H9 (cell line): ENCODE measurements around the gene ANKRD40. TPM values are rescaled to one million over a fixed set of nuclear protein-coding genes. Genes with fewer than 3 reads are reported as not detected.

Experiments
- DNase-seq: peaks from one replicate; pipeline ENCODE4 v3.0.0-alpha.2; 2017
- H2AFZ ChIP-seq: one replicate; pipeline ENCODE4 v1.6.1; 2013; ENCODE audit warnings: mild to moderate bottlenecking, low read length, control low read depth, moderate library complexity
- H2AK5ac ChIP-seq: 2 replicates; pipeline ENCODE4 v1.6.1; 2013; ENCODE audit warnings: low read length, control low read depth, mixed read lengths; ENCODE audit not compliant: insufficient read length
- H2BK120ac ChIP-seq: one replicate; pipeline ENCODE4 v1.6.1; 2013; ENCODE audit warnings: low read depth, mild to moderate bottlenecking, low read length, control low read depth, inconsistent platforms; ENCODE audit not compliant: poor library complexity, severe bottlenecking
- H2BK12ac ChIP-seq: 2 replicates; pipeline ENCODE4 v1.6.1; 2013; ENCODE audit warnings: low read length, control low read depth, mixed read lengths, low read depth; ENCODE audit not compliant: insufficient read length
- H2BK15ac ChIP-seq: 2 replicates; pipeline ENCODE4 v1.6.1; 2013; ENCODE audit warnings: low read depth, low read length, control low read depth
- H2BK20ac ChIP-seq: one replicate; pipeline ENCODE4 v1.6.1; 2013; ENCODE audit warnings: low read depth, mild to moderate bottlenecking, low read length, control low read depth, inconsistent platforms; ENCODE audit not compliant: poor library complexity, severe bottlenecking
- H2BK5ac ChIP-seq: 2 replicates; pipeline ENCODE4 v1.6.1; 2013; ENCODE audit warnings: low read length, control low read depth, mixed read lengths; ENCODE audit not compliant: insufficient read length
- H3K14ac ChIP-seq: 2 replicates; pipeline ENCODE4 v1.6.1; 2013; ENCODE audit warnings: low read length, control low read depth; ENCODE audit not compliant: insufficient read depth
- H3K18ac ChIP-seq: 2 replicates; pipeline ENCODE4 v1.6.1; 2013; ENCODE audit warnings: low read depth, mild to moderate bottlenecking, mixed read lengths, low read length, control low read depth; ENCODE audit not compliant: insufficient read length
- H3K23ac ChIP-seq: 2 replicates; pipeline ENCODE4 v1.6.1; 2013; ENCODE audit warnings: low read length, control low read depth, mixed read lengths, low read depth; ENCODE audit not compliant: insufficient read length
- H3K23me2 ChIP-seq: 2 replicates; pipeline ENCODE4 v1.6.1; 2013; ENCODE audit warnings: low read depth, mild to moderate bottlenecking, mixed read lengths, low read length, control low read depth; ENCODE audit not compliant: insufficient read length, poor library complexity, severe bottlenecking
- H3K27ac ChIP-seq: 2 replicates; pipeline ENCODE4 v1.5.1; 2013; ENCODE audit warnings: low read length, control low read depth, mixed read lengths, low read depth; ENCODE audit not compliant: insufficient read length
- H3K27me3 ChIP-seq: 2 replicates; pipeline ENCODE4 v1.6.1; 2013; ENCODE audit warnings: low read length, control low read depth, inconsistent platforms; ENCODE audit not compliant: insufficient read depth
- H3K4ac ChIP-seq: 2 replicates; pipeline ENCODE4 v1.6.1; 2013; ENCODE audit warnings: low read depth, mild to moderate bottlenecking, control low read depth, inconsistent platforms, low read length, moderate library complexity
- H3K4me1 ChIP-seq: 2 replicates; pipeline ENCODE4 v1.6.1; 2013; ENCODE audit warnings: low read length, control low read depth, inconsistent platforms; ENCODE audit not compliant: insufficient read depth
- H3K4me2 ChIP-seq: 2 replicates; pipeline ENCODE4 v1.6.1; 2013; ENCODE audit warnings: low read length, control low read depth, mixed read lengths; ENCODE audit not compliant: insufficient read length, insufficient read depth
- H3K56ac ChIP-seq: 2 replicates; pipeline ENCODE4 v1.6.1; 2013; ENCODE audit warnings: low read depth, mild to moderate bottlenecking, mixed read lengths, low read length, control low read depth; ENCODE audit not compliant: insufficient read length
- H3K79me1 ChIP-seq: 2 replicates; pipeline ENCODE4 v1.6.1; 2013; ENCODE audit warnings: low read depth, mild to moderate bottlenecking, moderate library complexity, low read length, control low read depth, inconsistent platforms; ENCODE audit not compliant: insufficient read depth, poor library complexity, severe bottlenecking
- H3K79me2 ChIP-seq: 2 replicates; pipeline ENCODE4 v1.6.1; 2013; ENCODE audit warnings: low read length, control low read depth, inconsistent platforms; ENCODE audit not compliant: insufficient read depth
- H3K9ac ChIP-seq: 2 replicates; pipeline ENCODE4 v1.6.1; 2013; ENCODE audit warnings: low read length, control low read depth, mixed read lengths; ENCODE audit not compliant: insufficient read length; ENCODE audit errors: extremely low read depth
- H3K9me3 ChIP-seq: one replicate; pipeline ENCODE4 v1.6.1; 2013; ENCODE audit warnings: low read depth, low read length, inconsistent platforms; ENCODE audit not compliant: control insufficient read depth
- H3T11ph ChIP-seq: one replicate; pipeline ENCODE4 v1.6.1; 2013; ENCODE audit warnings: mild to moderate bottlenecking, low read length, control low read depth, inconsistent platforms
- H4K20me1 ChIP-seq: one replicate; pipeline ENCODE4 v1.6.1; 2013; ENCODE audit not compliant: control insufficient read depth, insufficient read length, insufficient read depth
- H4K5ac ChIP-seq: 2 replicates; pipeline ENCODE4 v1.6.1; 2013; ENCODE audit warnings: low read depth, mild to moderate bottlenecking, mixed read lengths, low read length, control low read depth; ENCODE audit not compliant: insufficient read length
- H4K8ac ChIP-seq: replicated peaks from 2 replicates; pipeline ENCODE4 v1.6.1; 2013; ENCODE audit warnings: low read length, control low read depth, mixed read lengths, low read depth; ENCODE audit not compliant: insufficient read length
- H4K91ac ChIP-seq: 2 replicates; pipeline ENCODE4 v1.6.1; 2013; ENCODE audit warnings: low read depth, mild to moderate bottlenecking, moderate library complexity, mixed read lengths, low read length, control low read depth; ENCODE audit not compliant: insufficient read length
- H3K27ac Mint-ChIP-seq, 3 experiments: 2 replicates in 2 of 3; 3 replicates in 1 of 3; pipeline ENCODE4 v1.8.0; 2020 to 2021; ENCODE audit warnings: mixed read lengths in 3 of 3, mild to moderate bottlenecking in 1 of 3, moderate library complexity in 1 of 3
- H3K27me3 Mint-ChIP-seq: 2 replicates; pipeline ENCODE4 v1.8.0; 2021; ENCODE audit warnings: low read depth, mild to moderate bottlenecking, moderate library complexity, mixed read lengths
- H3K36me3 Mint-ChIP-seq, 3 experiments: 2 replicates in 2 of 3; 3 replicates in 1 of 3; pipeline ENCODE4 v1.8.0; 2020 to 2021; ENCODE audit warnings: low read depth in 3 of 3, mixed read lengths in 3 of 3; ENCODE audit not compliant: insufficient read depth in 1 of 3
- H3K4me1 Mint-ChIP-seq, 2 experiments: 2 replicates each; pipeline ENCODE4 v1.8.0; 2020; ENCODE audit warnings: mixed read lengths in 2 of 2
- H3K4me3 Mint-ChIP-seq, 2 experiments: 2 replicates in 1 of 2; 3 replicates in 1 of 2; pipeline ENCODE4 v1.8.0; 2020 to 2021; ENCODE audit warnings: mild to moderate bottlenecking in 2 of 2, mixed read lengths in 2 of 2, moderate library complexity in 1 of 2
- H3K9me3 Mint-ChIP-seq, 2 experiments: 2 replicates in 1 of 2; 3 replicates in 1 of 2; pipeline ENCODE4 v1.8.0; 2020; ENCODE audit warnings: mild to moderate bottlenecking in 2 of 2, mixed read lengths in 2 of 2, moderate library complexity in 1 of 2
- WGBS: extraction: QIAGEN DNeasy Blood & Tissue Kit; methylation state at CpG from one replicate; pipeline ENCODE4 v1.1.7; 2013; ENCODE audit warnings: missing lambda C conversion rate, low lambda C conversion rate, mixed read lengths; ENCODE audit not compliant: insufficient read length; ENCODE audit errors: extremely low coverage; 5-methylcytosine and 5-hydroxymethylcytosine counted together
- total RNA-seq: library from RNA; stranded (reverse); gene quantifications from 2 replicates; pipeline ENCODE4 v1.2.1, GENCODE V29; 2021
- TF ChIP-seq, protein P1 (sequence below): fragments of 200-600 bp; sonication (generic); conservative IDR thresholded peaks from 3 replicates; pipeline ENCODE4 v1.8.0; 2021; ENCODE audit warnings: antibody characterized with exemption, mild to moderate bottlenecking

Gene ANKRD40
- total RNA-seq, 1 experiment from 2014 or later: 54.3 TPM

DNA sequence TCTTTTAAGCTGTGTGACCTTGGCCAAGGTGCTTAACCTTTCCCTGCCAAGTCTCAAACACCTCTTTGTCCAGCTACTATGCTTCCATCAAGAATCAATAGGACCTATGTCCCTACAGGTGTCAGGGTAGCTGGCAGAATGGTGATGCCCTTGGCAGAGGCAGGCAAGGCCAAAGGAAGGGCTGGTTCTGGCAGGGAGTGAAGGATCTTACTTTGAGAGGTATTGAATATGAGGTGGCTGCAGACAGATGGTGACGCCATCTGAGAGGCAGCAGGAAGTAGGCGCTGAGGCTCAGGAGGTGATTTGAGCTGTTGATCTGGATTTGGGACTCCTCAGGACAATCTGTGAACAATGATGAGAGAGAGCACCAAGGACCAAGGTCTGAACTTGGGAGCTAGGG is 60.5 kb downstream of the ANKRD40 start:
- H2BK120ac ChIP-seq: no peak overlapping the region
- no peaks in the 10 kb centered on the region for H3K36me3 Mint-ChIP-seq
- H3T11ph ChIP-seq: no peak overlapping the region
- no peaks in the 10 kb centered on the region for H3K79me1 ChIP-seq
- no CpG with 5 or more reads among the region's 2 CpGs for WGBS
- no peak overlapping the region for H3K4ac ChIP-seq
- H2BK20ac ChIP-seq: no peak overlapping the region
- H3K56ac ChIP-seq: no peak overlapping the region
- no peak overlapping the region for H4K91ac ChIP-seq
- peaks cover 2% of the 10 kb centered on the region for H4K20me1 ChIP-seq
- no peaks in the 10 kb centered on the region for H3K9me3 ChIP-seq
- no peak overlapping the region for H4K8ac ChIP-seq
- H3K4me1 ChIP-seq: no peaks in the 10 kb centered on the region
- no peak overlapping the region for H4K5ac ChIP-seq
- H3K4me1 Mint-ChIP-seq: no peaks in the 10 kb centered on the region
- no peak overlapping the region for H3K27ac Mint-ChIP-seq
- no peak overlapping the region for H2BK15ac ChIP-seq
- H3K27ac ChIP-seq: no peak overlapping the region
- H3K27me3 ChIP-seq: no peaks in the 10 kb centered on the region
- H3K9me3 Mint-ChIP-seq: peaks cover 0 to 5% of the 10 kb centered on the region in 2 experiments; a peak in 2 of 5 replicates
- no peak overlapping the region for H3K18ac ChIP-seq
- H2BK5ac ChIP-seq: no peak overlapping the region
- H3K9ac ChIP-seq: no peak overlapping the region
- no peak overlapping the region for H3K23ac ChIP-seq
- H3K23me2 ChIP-seq: no peaks in the 10 kb centered on the region
- H3K4me3 Mint-ChIP-seq: no peak overlapping the region
- H3K79me2 ChIP-seq: no peaks in the 10 kb centered on the region
- H2AK5ac ChIP-seq: no peak overlapping the region
- no peak overlapping the region for H2AFZ ChIP-seq
- no peak for DNase-seq
- TF ChIP-seq, protein P1, sequence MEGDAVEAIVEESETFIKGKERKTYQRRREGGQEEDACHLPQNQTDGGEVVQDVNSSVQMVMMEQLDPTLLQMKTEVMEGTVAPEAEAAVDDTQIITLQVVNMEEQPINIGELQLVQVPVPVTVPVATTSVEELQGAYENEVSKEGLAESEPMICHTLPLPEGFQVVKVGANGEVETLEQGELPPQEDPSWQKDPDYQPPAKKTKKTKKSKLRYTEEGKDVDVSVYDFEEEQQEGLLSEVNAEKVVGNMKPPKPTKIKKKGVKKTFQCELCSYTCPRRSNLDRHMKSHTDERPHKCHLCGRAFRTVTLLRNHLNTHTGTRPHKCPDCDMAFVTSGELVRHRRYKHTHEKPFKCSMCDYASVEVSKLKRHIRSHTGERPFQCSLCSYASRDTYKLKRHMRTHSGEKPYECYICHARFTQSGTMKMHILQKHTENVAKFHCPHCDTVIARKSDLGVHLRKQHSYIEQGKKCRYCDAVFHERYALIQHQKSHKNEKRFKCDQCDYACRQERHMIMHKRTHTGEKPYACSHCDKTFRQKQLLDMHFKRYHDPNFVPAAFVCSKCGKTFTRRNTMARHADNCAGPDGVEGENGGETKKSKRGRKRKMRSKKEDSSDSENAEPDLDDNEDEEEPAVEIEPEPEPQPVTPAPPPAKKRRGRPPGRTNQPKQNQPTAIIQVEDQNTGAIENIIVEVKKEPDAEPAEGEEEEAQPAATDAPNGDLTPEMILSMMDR: no peak
- peaks cover 9% of the 10 kb centered on the region for H3K27me3 Mint-ChIP-seq
- H2BK12ac ChIP-seq: no peak overlapping the region
- no peak overlapping the region for H3K4me2 ChIP-seq
- H3K14ac ChIP-seq: no peak overlapping the region
